Metanephros (tissue), 1 donor: ENCODE results near the gene C14orf39. TPM values are rescaled to one million over a fixed set of nuclear protein-coding genes. Genes with fewer than 3 reads are reported as not detected.

Experiments used
- total RNA-seq: library from RNA; depleted of rRNA; stranded (reverse); fragments of >200 nt; gene quantifications from one replicate; pipeline ENCODE4 v1.2.3, GENCODE V29; 2014

C14orf39 gene
- total RNA-seq = 0.18 TPM

DNA sequence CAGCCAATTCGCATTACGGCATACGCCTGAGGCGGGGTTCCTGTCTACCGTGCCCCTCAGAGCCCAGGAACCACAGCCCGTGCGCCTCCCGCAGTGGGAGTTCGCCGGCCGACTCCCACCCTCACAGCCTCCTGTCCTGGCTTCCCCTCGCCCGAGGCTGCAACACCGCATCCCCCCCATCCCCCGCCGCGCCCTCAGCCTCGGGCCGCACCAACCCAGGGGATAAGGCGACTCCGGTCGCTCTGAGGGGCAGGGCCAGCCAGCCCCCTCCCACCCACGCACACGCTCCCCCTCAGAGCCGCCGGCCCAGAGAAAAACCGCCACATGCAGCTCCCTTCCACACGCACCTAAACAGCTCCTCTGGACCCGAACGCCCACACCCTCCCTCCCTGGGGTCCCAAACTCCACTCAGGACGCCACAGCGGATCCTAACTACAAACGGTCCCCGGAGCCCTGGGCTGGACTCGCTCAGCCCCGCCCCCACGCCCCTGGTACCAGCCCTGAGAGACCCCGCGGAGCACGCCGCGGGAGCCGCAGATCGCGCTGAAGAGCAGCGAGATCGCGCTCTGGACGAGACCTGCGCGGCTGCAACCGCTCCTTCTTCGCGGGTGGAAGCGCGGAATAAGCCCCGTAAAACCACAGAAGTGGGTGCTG lies at the start of gene C14orf39:
Gene C14orf39, minus strand, starts transcription at position 466 of the 654 bp plus-strand sequence. CDS start 985 bp downstream, outside the sequence.

DNA sequence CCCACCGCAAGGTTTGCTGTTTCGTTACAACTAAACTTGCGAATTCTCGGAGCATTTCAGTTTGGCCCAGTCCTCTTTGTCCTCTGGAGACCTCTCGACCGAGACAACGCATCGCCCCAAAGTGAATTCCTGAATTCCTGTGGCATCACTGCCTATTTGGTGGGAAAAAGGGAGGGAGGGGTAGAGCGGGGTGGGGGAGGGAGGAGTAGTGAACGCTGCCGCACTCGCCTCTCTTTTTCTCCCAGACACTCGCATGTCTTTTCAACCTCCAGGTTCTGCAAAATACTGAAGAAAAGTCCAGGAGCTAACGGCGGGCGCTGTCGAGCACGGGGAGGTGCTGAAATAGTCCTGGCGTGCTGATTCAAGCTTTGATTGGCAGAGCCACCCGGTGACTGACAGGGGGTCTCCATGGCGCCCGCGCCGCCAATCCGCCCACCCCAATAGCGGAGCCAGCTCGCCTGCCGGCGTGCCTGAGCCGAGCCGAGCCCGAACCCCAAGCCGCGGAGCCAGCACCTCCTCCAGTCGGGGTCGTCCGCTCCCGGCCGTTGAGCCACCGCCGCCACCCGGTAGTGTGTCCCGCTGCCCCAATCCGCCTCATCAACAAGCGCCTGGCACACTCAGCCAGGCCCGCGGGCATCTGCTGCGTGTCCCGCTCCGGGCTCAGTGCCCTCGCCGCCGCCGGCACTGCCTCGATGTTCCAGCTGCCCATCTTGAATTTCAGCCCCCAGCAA lies 23.0 kb upstream of the C14orf39 start, which contains the start of gene SIX6:
Gene SIX6, plus strand, starts transcription at position 440 of the 731 bp plus-strand sequence. Its CDS starts 253 bp downstream, at position 693.

Other genes with a start within 250 kb of the C14orf39 start
- 44.8 TPM for gene PPM1A, start 236.8 kb downstream of the C14orf39 start, total RNA-seq
- gene SIX6, start 23.1 kb upstream of the C14orf39 start, total RNA-seq = not detected
- gene SIX1, start 163.4 kb upstream of the C14orf39 start, total RNA-seq = 18.0 TPM
- 11.9 TPM for gene SIX4, start 238.3 kb upstream of the C14orf39 start, total RNA-seq
- gene MNAT1, start 248.7 kb upstream of the C14orf39 start, total RNA-seq = 48.0 TPM